ENCODE data around the gene SPEG. TPM values are rescaled to one million over a fixed set of nuclear protein-coding genes. Genes with fewer than 3 reads are reported as not detected.
A peak's percentile ranks its signal among the peaks of the same experiment; 100 is the strongest.

SPEG gene
- total and polyA plus RNA-seq, 2 of the 13 experiments (the other 11 are each of a cell fraction or from before 2014, with no cell fraction given), result 0.18 to 0.24 TPM

- TF ChIP-seq UBTF (CRISPR knock-in tag; IDR thresholded peaks at IDR 0.05), result no peak
- TF ChIP-seq PHF5A (CRISPR knock-in tag; IDR thresholded peaks at IDR 0.05; ENCODE audit: low read depth, unreplicated experiment), result no peak
- TF ChIP-seq ZNF570 (CRISPR knock-in tag; IDR thresholded peaks at IDR 0.05; ENCODE audit: borderline replicate concordance), result no peak
- TF ChIP-seq FOXO4 (CRISPR knock-in tag; conservative IDR thresholded peaks at IDR 0.05), result no peak
- no peak for TF ChIP-seq ZNF589 (CRISPR knock-in tag; conservative IDR thresholded peaks at IDR 0.05)
- TF ChIP-seq ZNF615 (CRISPR knock-in tag; IDR thresholded peaks at IDR 0.05; ENCODE audit: borderline replicate concordance), result no peak
- no peak for TF ChIP-seq HOXA3 (CRISPR knock-in tag; IDR thresholded peaks at IDR 0.05)
- TF ChIP-seq ARNTL (CRISPR knock-in tag; IDR thresholded peaks at IDR 0.05), result no peak
- peak; percentile 97 for TF ChIP-seq HHEX (CRISPR knock-in tag; IDR thresholded peaks at IDR 0.05)
- no peak for TF ChIP-seq ZNF205 (CRISPR knock-in tag; IDR thresholded peaks at IDR 0.05)
- no peak for TF ChIP-seq REL (CRISPR knock-in tag; conservative IDR thresholded peaks at IDR 0.05)
- TF ChIP-seq NFYC (CRISPR knock-in tag; IDR thresholded peaks at IDR 0.05), result no peak
- no peak for TF ChIP-seq ZNF674 (CRISPR knock-in tag; IDR thresholded peaks at IDR 0.05; ENCODE audit: low read depth)
- TF ChIP-seq ZNF670 (CRISPR knock-in tag; IDR thresholded peaks at IDR 0.05; ENCODE audit: borderline replicate concordance), result no peak
- no peak for TF ChIP-seq ZFP37 (CRISPR knock-in tag; IDR thresholded peaks at IDR 0.05; ENCODE audit: borderline replicate concordance)
- TF ChIP-seq SMAD3 (CRISPR knock-in tag; IDR thresholded peaks at IDR 0.05), result no peak
- no peak for TF ChIP-seq CREB1 (IDR thresholded peaks at IDR 0.05)
- TF ChIP-seq CREB1 (CRISPR knock-in tag; IDR thresholded peaks at IDR 0.05), result no peak
- TF ChIP-seq THYN1 (CRISPR knock-in tag; IDR thresholded peaks at IDR 0.05; ENCODE audit: borderline replicate concordance, low read depth), result no peak
- no peak; the same call in 1 of the 2 replicates for TF ChIP-seq ZNF652 (CRISPR knock-in tag; IDR thresholded peaks at IDR 0.05; ENCODE audit: borderline replicate concordance, low read depth)
- TF ChIP-seq ZNF562 (CRISPR knock-in tag; IDR thresholded peaks at IDR 0.05; ENCODE audit: borderline replicate concordance), result no peak
- TF ChIP-seq PCBP1 (IDR thresholded peaks at IDR 0.05; ENCODE audit: borderline replicate concordance, low read depth, low read length), result no peak
- TF ChIP-seq ZBTB3 (CRISPR knock-in tag; IDR thresholded peaks at IDR 0.05; ENCODE audit: borderline replicate concordance, low read depth), result no peak
- no peak for TF ChIP-seq GMEB1 (CRISPR knock-in tag; IDR thresholded peaks at IDR 0.05; ENCODE audit: borderline replicate concordance)
- TF ChIP-seq TBX3 (IDR thresholded peaks at IDR 0.05; ENCODE audit: borderline replicate concordance), result peak; percentile 87; the same call in 1 of the 2 replicates
- TF ChIP-seq TCF12 (IDR thresholded peaks at IDR 0.05), result no peak
- no peak for TF ChIP-seq TCF12 (CRISPR knock-in tag; IDR thresholded peaks at IDR 0.05)
Observed at GRCh38 chr2:219398721-219399363, 35.8 kb upstream of the SPEG start (continued).
